HG02642 (cell line): Measurements from ENCODE around the gene EFEMP2.
A peak's percentile ranks its signal among the peaks of the same experiment; 100 is the strongest.
"Not testable (repeated sequence)": the region's sequence is repeated elsewhere in the genome, so short reads cannot be mapped to it uniquely, and the experiment has no call there.

Experiments
- ATAC-seq: cut with Tn5 transposase; IDR thresholded peaks from one replicate; pipeline ENCODE4 v1.9.1; 2021; ENCODE audit warnings: mild to moderate bottlenecking; ENCODE audit not compliant: unreplicated experiment, poor library complexity

EFEMP2 gene

GRCh38 chr11:65856689-65857499, 15.7 kb downstream of the EFEMP2 start:
- peak; percentile 22 for ATAC-seq

- ATAC-seq, result no peak
Observed at GRCh38 chr11:65855927-65856363, 16.7 kb downstream of the EFEMP2 start.

GRCh38 chr11:65854852-65855837, 17.5 kb downstream of the EFEMP2 start:
- no peak for ATAC-seq

GRCh38 chr11:65854161-65854592, 18.4 kb downstream of the EFEMP2 start:
- no peak for ATAC-seq

GRCh38 chr11:65853246-65853979, 19.2 kb downstream of the EFEMP2 start:
- no peak for ATAC-seq

- ATAC-seq, result no peak
Observed at GRCh38 chr11:65852508-65853245, 19.9 kb downstream of the EFEMP2 start.

- no peak for ATAC-seq
Observed at GRCh38 chr11:65851811-65852507, 20.6 kb downstream of the EFEMP2 start.

- ATAC-seq, result no peak
Observed at GRCh38 chr11:65851083-65851579, 21.5 kb downstream of the EFEMP2 start.

- ATAC-seq, result no peak
Observed at GRCh38 chr11:65850217-65851082, 22.1 kb downstream of the EFEMP2 start.

- no peak for ATAC-seq
Observed at GRCh38 chr11:65849771-65850216, 22.8 kb downstream of the EFEMP2 start.

- ATAC-seq, result no peak
Observed at GRCh38 chr11:65849366-65849765, 23.2 kb downstream of the EFEMP2 start.

GRCh38 chr11:65848693-65849092, 23.9 kb downstream of the EFEMP2 start:
- ATAC-seq, result not testable (repeated sequence)

- no peak for ATAC-seq
Observed at GRCh38 chr11:65847746-65848145, 24.9 kb downstream of the EFEMP2 start.

GRCh38 chr11:65844231-65844872, 28.2 kb downstream of the EFEMP2 start:
- ATAC-seq, result no peak

- ATAC-seq, result no peak
Observed at GRCh38 chr11:65843811-65844210, 28.8 kb downstream of the EFEMP2 start.

- ATAC-seq, result no peak
Observed at GRCh38 chr11:65842144-65842543, 30.5 kb downstream of the EFEMP2 start.

- no peak for ATAC-seq
Observed at GRCh38 chr11:65834202-65834601, 38.4 kb downstream of the EFEMP2 start.
